ENCODE results near the gene DSEL.

DSEL gene

GRCh38 chr18:67484458-67484857 lies 32.1 kb downstream of the DSEL start:
- H3K4me3 ChIP-seq (ENCODE audit: low read depth, low read length): no peak overlapping the region
- no peak for TF ChIP-seq CTCF (IDR thresholded peaks at IDR 0.05; ENCODE audit: low read depth, low read length, missing control alignments)
- no peak for DNase-seq (ENCODE audit: low read depth)

GRCh38 chr18:67483952-67484351 lies 32.6 kb downstream of the DSEL start:
- no peak for DNase-seq (ENCODE audit: low read depth)
- no peak for TF ChIP-seq CTCF (IDR thresholded peaks at IDR 0.05; ENCODE audit: low read depth, low read length, missing control alignments)
- H3K4me3 ChIP-seq (ENCODE audit: low read depth, low read length): no peak overlapping the region

- H3K4me3 ChIP-seq (ENCODE audit: low read depth, low read length): no peak overlapping the region
- TF ChIP-seq CTCF (IDR thresholded peaks at IDR 0.05; ENCODE audit: low read depth, low read length, missing control alignments): no peak
- DNase-seq (ENCODE audit: low read depth): no peak
Observed at GRCh38 chr18:67483237-67483636, 33.3 kb downstream of the DSEL start.

- no peak for TF ChIP-seq CTCF (IDR thresholded peaks at IDR 0.05; ENCODE audit: low read depth, low read length, missing control alignments)
- no peak for DNase-seq (ENCODE audit: low read depth)
- no peak overlapping the region for H3K4me3 ChIP-seq (ENCODE audit: low read depth, low read length)
Observed at GRCh38 chr18:67478249-67478648, 38.3 kb downstream of the DSEL start.

GRCh38 chr18:67477522-67477921 lies 39.0 kb downstream of the DSEL start:
- TF ChIP-seq CTCF (IDR thresholded peaks at IDR 0.05; ENCODE audit: low read depth, low read length, missing control alignments): no peak
- DNase-seq (ENCODE audit: low read depth): no peak
- H3K4me3 ChIP-seq (ENCODE audit: low read depth, low read length): no peak overlapping the region

- no peak for DNase-seq (ENCODE audit: low read depth)
- TF ChIP-seq CTCF (IDR thresholded peaks at IDR 0.05; ENCODE audit: low read depth, low read length, missing control alignments): no peak
- no peak overlapping the region for H3K4me3 ChIP-seq (ENCODE audit: low read depth, low read length)
Observed at GRCh38 chr18:67476585-67476984, 39.9 kb downstream of the DSEL start.

GRCh38 chr18:67475673-67476072 lies 40.8 kb downstream of the DSEL start:
- H3K4me3 ChIP-seq (ENCODE audit: low read depth, low read length): no peak overlapping the region
- DNase-seq (ENCODE audit: low read depth): no peak
- no peak for TF ChIP-seq CTCF (IDR thresholded peaks at IDR 0.05; ENCODE audit: low read depth, low read length, missing control alignments)

Measured in GM12864 (cell line).